GM20000 (cell line): ENCODE results near the gene FBN2.

Experiments
- DNase-seq: peaks from one replicate; pipeline ENCODE4 v3.0.0; 2012; ENCODE audit warnings: low spot score
- TF ChIP-seq, protein P1 (sequence below): IDR thresholded peaks from 2 replicates; pipeline ENCODE4 v1.5.1; 2012; ENCODE audit warnings: mild to moderate bottlenecking, control low read depth; ENCODE audit errors: extremely low read depth, missing control alignments

FBN2 gene

GRCh38 chr5:128546658-128547281, 8.7 kb upstream of the FBN2 start:
- no peak for DNase-seq
- TF ChIP-seq, protein P1, sequence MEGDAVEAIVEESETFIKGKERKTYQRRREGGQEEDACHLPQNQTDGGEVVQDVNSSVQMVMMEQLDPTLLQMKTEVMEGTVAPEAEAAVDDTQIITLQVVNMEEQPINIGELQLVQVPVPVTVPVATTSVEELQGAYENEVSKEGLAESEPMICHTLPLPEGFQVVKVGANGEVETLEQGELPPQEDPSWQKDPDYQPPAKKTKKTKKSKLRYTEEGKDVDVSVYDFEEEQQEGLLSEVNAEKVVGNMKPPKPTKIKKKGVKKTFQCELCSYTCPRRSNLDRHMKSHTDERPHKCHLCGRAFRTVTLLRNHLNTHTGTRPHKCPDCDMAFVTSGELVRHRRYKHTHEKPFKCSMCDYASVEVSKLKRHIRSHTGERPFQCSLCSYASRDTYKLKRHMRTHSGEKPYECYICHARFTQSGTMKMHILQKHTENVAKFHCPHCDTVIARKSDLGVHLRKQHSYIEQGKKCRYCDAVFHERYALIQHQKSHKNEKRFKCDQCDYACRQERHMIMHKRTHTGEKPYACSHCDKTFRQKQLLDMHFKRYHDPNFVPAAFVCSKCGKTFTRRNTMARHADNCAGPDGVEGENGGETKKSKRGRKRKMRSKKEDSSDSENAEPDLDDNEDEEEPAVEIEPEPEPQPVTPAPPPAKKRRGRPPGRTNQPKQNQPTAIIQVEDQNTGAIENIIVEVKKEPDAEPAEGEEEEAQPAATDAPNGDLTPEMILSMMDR, result no peak

GRCh38 chr5:128541385-128541784, 3.3 kb upstream of the FBN2 start:
- TF ChIP-seq, protein P1, result no peak
- no peak for DNase-seq

GRCh38 chr5:128539038-128539429, 989 bp upstream of the FBN2 start:
- DNase-seq, result no peak
- TF ChIP-seq, protein P1, result no peak

DNA sequence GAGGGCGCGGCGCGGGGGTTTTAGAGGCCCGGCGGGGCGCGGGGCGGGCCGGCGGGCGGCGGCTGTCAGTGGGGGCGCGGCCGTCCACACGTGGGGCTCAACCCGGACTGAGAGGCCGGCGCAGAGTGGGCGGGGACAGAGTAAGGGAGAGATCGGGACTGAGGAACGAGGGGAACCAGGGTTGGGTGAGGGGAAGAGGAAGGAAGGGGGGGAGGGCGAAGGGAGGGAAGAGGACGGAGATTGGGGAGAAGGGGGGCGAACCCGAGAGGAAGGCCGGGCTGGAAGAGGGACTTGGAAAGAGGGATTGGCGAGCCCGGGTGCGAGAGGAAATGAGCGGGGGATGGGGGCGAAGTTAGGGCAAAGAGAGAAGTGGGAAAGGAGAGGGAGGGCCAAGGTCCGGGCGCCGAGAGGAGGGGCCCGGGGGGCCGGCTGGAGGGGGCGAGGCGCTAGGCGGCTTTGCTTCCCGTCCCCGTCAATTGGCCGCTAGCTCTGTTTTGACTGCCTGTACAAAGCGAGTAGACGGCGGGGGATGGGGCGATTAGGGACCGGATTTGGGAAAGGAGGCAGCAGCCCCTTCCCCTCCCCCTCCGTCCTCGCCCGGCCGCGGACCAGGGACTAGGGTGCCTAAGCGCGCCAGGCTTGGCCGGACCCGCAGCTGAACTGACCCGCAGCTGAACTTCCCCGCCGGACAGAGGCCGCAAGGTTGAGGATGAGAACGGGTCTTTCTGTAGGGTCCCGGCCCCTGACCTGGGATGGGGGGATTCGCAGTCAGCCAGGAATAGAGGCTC, 399 bp upstream of the FBN2 start:
- no peak for DNase-seq

DNA sequence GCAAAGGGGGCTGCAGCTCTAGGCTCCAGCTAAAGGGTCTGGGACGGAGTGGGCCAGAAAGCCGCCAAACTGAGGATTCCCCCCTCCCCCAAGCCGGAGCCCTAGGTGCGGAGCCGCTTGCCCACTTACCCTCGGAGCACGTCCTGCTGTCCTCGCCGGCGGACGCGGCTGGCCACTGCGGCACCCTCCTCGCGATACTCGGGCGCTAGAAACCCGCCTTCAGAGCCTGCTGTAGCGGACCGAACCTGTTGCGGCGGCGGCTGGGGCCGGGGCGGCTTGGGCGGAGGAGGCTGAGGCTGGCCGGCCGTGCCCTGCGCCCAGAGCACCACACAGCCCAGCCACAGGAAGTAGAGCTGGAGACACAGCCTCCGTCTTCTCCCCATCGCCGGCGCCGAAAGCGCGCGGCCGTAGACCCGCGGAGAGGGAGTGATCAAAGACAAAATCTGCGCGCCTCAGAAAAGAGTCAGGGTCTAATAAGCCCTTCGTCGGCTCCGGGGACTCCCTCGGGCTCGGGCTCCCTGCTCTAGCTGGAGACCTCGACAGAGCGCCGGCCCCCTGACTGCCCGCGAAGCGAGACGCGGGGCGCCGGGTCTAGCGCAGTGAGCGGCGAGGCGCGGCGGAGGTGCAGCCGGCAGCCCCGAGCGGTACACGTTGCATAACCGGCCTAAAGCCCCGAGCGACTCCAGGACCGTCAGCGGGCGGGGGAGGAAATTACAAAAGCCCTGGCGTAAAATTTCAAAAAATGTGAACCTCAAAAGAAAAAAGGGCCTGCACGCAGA, 635 bp downstream of the FBN2 start:
- TF ChIP-seq, protein P1, result no peak
- DNase-seq, result peak; percentile 20

More for the DNA sequence above, 399 bp upstream of the FBN2 start:
- TF ChIP-seq, protein P1, result no peak

GRCh38 chr5:128536254-128537220, 1.5 kb downstream of the FBN2 start:
- TF ChIP-seq, protein P1, result no peak
- no peak for DNase-seq
